Endothelial cell of umbilical vein (primary cell): Measurements from ENCODE around the gene MAP2K5. TPM values are rescaled to one million over a fixed set of nuclear protein-coding genes. Genes with fewer than 3 reads are reported as not detected.

Experiments
- BruUV-seq: library from RNA; stranded (reverse); fragments of 400-500 nt; replicated peaks from 2 replicates; lab custom pipeline; 2021; lab: Mats Ljungman, UMichigan
- CTCF ChIA-PET: fragments of 300-600, 350-600 bp; sonication (Branson Sonifier 250); formaldehyde crosslinking; loops from one replicate; lab custom pipeline; 2021; ENCODE audit warnings: antibody characterized with exemption, inconsistent platforms; lab: Charles Lee
- POLR2A ChIA-PET: fragments of 300-600, 350-600 bp; sonication (Branson Sonifier 250); formaldehyde crosslinking; loops from one replicate; lab custom pipeline; 2021; ENCODE audit warnings: antibody characterized with exemption, inconsistent platforms; lab: Charles Lee
- DNase-seq: peaks from one replicate; pipeline ENCODE4 v3.0.0-alpha.2; 2011; ENCODE audit warnings: low read depth, low spot score
- FAIRE-seq: peaks from 2 replicates; lab custom pipeline; 2011; peaks lifted over from hg19 to GRCh38; lab: Jason Lieb, UNC
- H2AFZ ChIP-seq: 2 replicates; pipeline ENCODE4 v1.6.0; 2012; ENCODE audit warnings: low read depth, low read length, control low read depth, inconsistent platforms
- H3K27ac ChIP-seq: 2 replicates; pipeline ENCODE4 v1.5.1; 2011; ENCODE audit warnings: low read depth, mild to moderate bottlenecking, control low read depth, low read length, moderate library complexity; ENCODE audit not compliant: insufficient read depth
- H3K27me3 ChIP-seq, 2 experiments: 2 replicates each; pipeline versions ENCODE4 v1.6.0 to v1.6.1; 2011; ENCODE audit warnings: low read length in 2 of 2, mixed read lengths in 1 of 2; ENCODE audit not compliant: control insufficient read depth in 2 of 2, insufficient read depth in 2 of 2
- H3K36me3 ChIP-seq, 2 experiments: 2 replicates in 1 of 2; 3 replicates in 1 of 2; pipeline ENCODE4 v1.5.1; 2011; ENCODE audit warnings: low read length in 2 of 2, mild to moderate bottlenecking in 1 of 2, moderate library complexity in 1 of 2; ENCODE audit not compliant: control insufficient read depth in 2 of 2, insufficient read depth in 2 of 2; ENCODE audit errors: extremely low read depth in 1 of 2
- H3K4me1 ChIP-seq: 3 replicates; pipeline ENCODE4 v1.5.1; 2011; ENCODE audit warnings: mild to moderate bottlenecking, low read length; ENCODE audit not compliant: control insufficient read depth, insufficient read depth; ENCODE audit errors: extremely low read depth
- H3K4me2 ChIP-seq: 2 replicates; pipeline ENCODE4 v1.6.1; 2011; ENCODE audit warnings: low read length, control low read depth, mixed read lengths; ENCODE audit not compliant: insufficient read depth
- H3K4me3 ChIP-seq, 3 experiments: fragments of 200-600 bp in 1 of 3; sonication (generic), shearing (Covaris generic) in 1 of 3; replicated peaks in 1 of 3; 2 replicates each; pipeline ENCODE4 v1.5.1; 2011 to 2016; ENCODE audit warnings: control low read depth in 3 of 3, low read length in 3 of 3, mild to moderate bottlenecking in 2 of 3, inconsistent platforms in 1 of 3, low read depth in 1 of 3, moderate library complexity in 1 of 3; ENCODE audit not compliant: insufficient read depth in 1 of 3
- H3K79me2 ChIP-seq: 2 replicates; pipeline ENCODE4 v1.6.0; 2012; ENCODE audit warnings: low read length, inconsistent platforms; ENCODE audit not compliant: control insufficient read depth, insufficient read depth
- H3K9ac ChIP-seq: replicated peaks from 2 replicates; pipeline ENCODE3; 2011; ENCODE audit warnings: low read length, control low read depth; ENCODE audit not compliant: insufficient read depth; ENCODE audit errors: extremely low read depth
- H3K9me1 ChIP-seq: replicated peaks from 3 replicates; pipeline ENCODE4 v1.6.0; 2011; ENCODE audit warnings: mild to moderate bottlenecking, low read length; ENCODE audit not compliant: control insufficient read depth, insufficient read depth; ENCODE audit errors: extremely low read depth
- H3K9me3 ChIP-seq: replicated peaks from 2 replicates; pipeline ENCODE4 v1.5.1; 2012; ENCODE audit warnings: low read length, inconsistent platforms; ENCODE audit not compliant: control insufficient read depth, insufficient read depth
- H4K20me1 ChIP-seq: replicated peaks from 2 replicates; pipeline ENCODE3; 2011; ENCODE audit warnings: mild to moderate bottlenecking, low read length; ENCODE audit not compliant: control insufficient read depth, insufficient read depth; ENCODE audit errors: extremely low read depth
- CTCF ChIP-seq, 2 donors: IDR thresholded peaks; 1 replicate in 1 of 2; 2 replicates in 1 of 2; pipeline ENCODE4 v1.5.1; 2011; ENCODE audit warnings: low read length in 2 of 2, mild to moderate bottlenecking in 2 of 2, moderate library complexity in 2 of 2, control low read depth in 1 of 2, inconsistent platforms in 1 of 2, low read depth in 1 of 2; ENCODE audit not compliant: insufficient read depth in 1 of 2; ENCODE audit errors: extremely low read depth in 1 of 2
- EZH2 ChIP-seq: IDR thresholded peaks from 2 replicates; pipeline ENCODE4 v1.6.1; 2012; ENCODE audit warnings: borderline replicate concordance, low read depth, mild to moderate bottlenecking, moderate library complexity, low read length, inconsistent platforms; ENCODE audit not compliant: severe bottlenecking
- FOS ChIP-seq: IDR thresholded peaks from 2 replicates; pipeline ENCODE4 v1.6.1; 2011; ENCODE audit warnings: mild to moderate bottlenecking, low read length, moderate library complexity, borderline replicate concordance; ENCODE audit not compliant: insufficient read depth
- GATA2 ChIP-seq: IDR thresholded peaks from 2 replicates; pipeline ENCODE4 v1.7.0; 2011; ENCODE audit warnings: low read depth, mild to moderate bottlenecking, moderate library complexity, mixed read lengths, low read length; ENCODE audit not compliant: insufficient read length, insufficient read depth
- JUN ChIP-seq: IDR thresholded peaks from 2 replicates; pipeline ENCODE4 v1.6.1; 2011; ENCODE audit warnings: borderline replicate concordance, low read depth; ENCODE audit not compliant: insufficient read length, insufficient read depth
- MAX ChIP-seq: IDR thresholded peaks from 2 replicates; pipeline ENCODE4 v1.6.1; 2011; ENCODE audit not compliant: insufficient read depth, insufficient read length
- MYC ChIP-seq: IDR thresholded peaks from one replicate; pipeline ENCODE4 v1.6.1; 2011; ENCODE audit warnings: mild to moderate bottlenecking, low read depth, low read length
- POLR2A ChIP-seq: IDR thresholded peaks from 2 replicates; pipeline ENCODE4 v1.6.1; 2012; ENCODE audit warnings: low read depth, mild to moderate bottlenecking, control low read depth, low read length
- POLR2AphosphoS5 ChIP-seq: IDR thresholded peaks from 2 replicates; pipeline ENCODE4 v1.6.1; 2012; ENCODE audit warnings: low read depth, mild to moderate bottlenecking, control low read depth, low read length, moderate library complexity; ENCODE audit not compliant: insufficient read depth
- dilution Hi-C: fragments of 300-500 bp; cut with MboI; formaldehyde crosslinking; loops from one replicate; pipeline ENCODE4 v1.15.0; 2019; ENCODE audit warnings: low sequenced_read_pairs; ENCODE audit not compliant: extremely low pct_ligation_motif_present
- intact Hi-C: fragments of 100-400 bp; cut with micrococcal nuclease; formaldehyde crosslinking; loops from one replicate; pipeline ENCODE4 v1.10.0; 2022
- polyA plus RNA-seq, 4 experiments: library from polyadenylated mRNA; depleted of rRNA in 3 of 4; stranded (reverse) in 3 of 4; unstranded in 1 of 4; fragments of >200 nt; gene quantifications; 2 replicates each; pipeline versions ENCODE4 v1.2.1 to v1.2.3, GENCODE V29; 2011 to 2012; ENCODE audit warnings: missing spikeins in 1 of 4
- total RNA-seq: library from RNA; stranded (reverse); gene quantifications from 2 replicates; pipeline ENCODE4 v1.2.3, GENCODE V29; 2021

The MAP2K5 gene
- total and polyA plus RNA-seq, 2 donors (not counting 3 experiments of a cell fraction or from before 2014, with no cell fraction given), result 4.9 to 24.7 TPM

- no peaks in the 10 kb centered on the region for H3K9me1 ChIP-seq
- DNase-seq, result no peak
- no peaks in the 10 kb centered on the region for H3K27me3 ChIP-seq
- FAIRE-seq, result no peak
- ChIA-PET POLR2A (no interaction called here), CTCF (no interaction called here)
- H2AFZ ChIP-seq, result no peak overlapping the region
- H4K20me1 ChIP-seq, result no peaks in the 10 kb centered on the region
- H3K9ac ChIP-seq, result no peak overlapping the region
- no peaks in the 10 kb centered on the region for H3K9me3 ChIP-seq
- H3K36me3 ChIP-seq, result no peaks in the 10 kb centered on the region
- no peak overlapping the region for H3K4me2 ChIP-seq
- intact Hi-C loops (no loop called here), dilution Hi-C loops (no loop called here)
- no peak overlapping the region for H3K4me3 ChIP-seq
- BruUV-seq, result no TSS peak
- H3K4me1 ChIP-seq, result no peaks in the 10 kb centered on the region
- TF ChIP-seq EZH2 (no peak), GATA2 (no peak), JUN (no peak), MYC (no peak), POLR2AphosphoS5 (no peak), FOS (no peak), MAX (no peak), CTCF (IDR thresholded peaks at IDR 0.05; ENCODE audit: extremely low read depth in 1 of 2, insufficient read depth in 1 of 2, low read depth in 1 of 2, low read length in 2 of 2) (no peak), POLR2A (no peak)
- H3K79me2 ChIP-seq, result no peaks in the 10 kb centered on the region
- no peak overlapping the region for H3K27ac ChIP-seq
These were observed 51.1 kb downstream of the MAP2K5 start for GRCh38 chr15:67593562-67593961.
